ENCODE results near the gene INTS2.
"Not testable (repeated sequence)": the region's sequence is repeated elsewhere in the genome, so short reads cannot be mapped to it uniquely, and the experiment has no call there.

INTS2 gene

GRCh38 chr17:61862105-61862574, 65.6 kb downstream of the INTS2 start:
- Histone ChIP-seq H3K9ac (ENCODE audit: low read length in 5 of 5) (no peak overlapping the region), H3K27me3 (ENCODE audit: control insufficient read depth in 5 of 5, insufficient read depth in 4 of 5, low read length in 5 of 5) (no peaks in the 10 kb centered on the region), H3K27ac (ENCODE audit: low read depth, low read length) (no peak overlapping the region), H3K4me3 (ENCODE audit: low read depth in 1 of 5, low read length in 5 of 5) (no peak overlapping the region), H3K4me1 (ENCODE audit: control insufficient read depth in 5 of 5, insufficient read depth in 5 of 5, low read length in 5 of 5) (peaks cover 2 to 14% (median 12%) of the 10 kb centered on the region in 5 donors), H3K36me3 (ENCODE audit: control insufficient read depth in 5 of 5, insufficient read depth in 5 of 5, low read length in 5 of 5) (peaks cover 0 to 3% (median 0%) of the 10 kb centered on the region in 5 donors), H3K9me3 (ENCODE audit: control insufficient read depth in 5 of 5, low read length in 5 of 5) (no peaks in the 10 kb centered on the region)

GRCh38 chr17:61860397-61860796, 67.4 kb downstream of the INTS2 start:
- H3K36me3 ChIP-seq (ENCODE audit: control insufficient read depth in 5 of 5, insufficient read depth in 5 of 5, low read length in 5 of 5); H3K9me3 ChIP-seq (ENCODE audit: control insufficient read depth in 5 of 5, low read length in 5 of 5): not testable (repeated sequence)

GRCh38 chr17:61856035-61856434, 71.7 kb downstream of the INTS2 start:
- Histone ChIP-seq H3K4me1 (ENCODE audit: control insufficient read depth in 5 of 5, insufficient read depth in 5 of 5, low read length in 5 of 5) (no peaks in the 10 kb centered on the region), H3K9me3 (ENCODE audit: control insufficient read depth in 5 of 5, low read length in 5 of 5) (no peaks in the 10 kb centered on the region), H3K9ac (ENCODE audit: low read length in 5 of 5) (no peak overlapping the region), H3K4me3 (ENCODE audit: low read depth in 1 of 5, low read length in 5 of 5) (no peak overlapping the region), H3K36me3 (ENCODE audit: control insufficient read depth in 5 of 5, insufficient read depth in 5 of 5, low read length in 5 of 5) (no peaks in the 10 kb centered on the region), H3K27me3 (ENCODE audit: control insufficient read depth in 5 of 5, insufficient read depth in 4 of 5, low read length in 5 of 5) (no peaks in the 10 kb centered on the region), H3K27ac (ENCODE audit: low read depth, low read length) (no peak overlapping the region)

More at GRCh38 chr17:61860397-61860796, 67.4 kb downstream of the INTS2 start:
- H3K4me1 ChIP-seq (ENCODE audit: control insufficient read depth in 5 of 5, insufficient read depth in 5 of 5, low read length in 5 of 5) = peaks cover 2 to 14% (median 12%) of the 10 kb centered on the region in 5 donors
- not testable (repeated sequence) for H3K27ac ChIP-seq (ENCODE audit: low read depth, low read length); H3K9ac ChIP-seq (ENCODE audit: low read length in 5 of 5); H3K4me3 ChIP-seq (ENCODE audit: low read depth in 1 of 5, low read length in 5 of 5); H3K27me3 ChIP-seq (ENCODE audit: control insufficient read depth in 5 of 5, insufficient read depth in 4 of 5, low read length in 5 of 5)

- Histone ChIP-seq H3K27ac (ENCODE audit: low read depth, low read length) (no peak overlapping the region), H3K36me3 (ENCODE audit: control insufficient read depth in 5 of 5, insufficient read depth in 5 of 5, low read length in 5 of 5) (no peaks in the 10 kb centered on the region), H3K9ac (ENCODE audit: low read length in 5 of 5) (no peak overlapping the region), H3K27me3 (ENCODE audit: control insufficient read depth in 5 of 5, insufficient read depth in 4 of 5, low read length in 5 of 5) (no peaks in the 10 kb centered on the region), H3K4me3 (ENCODE audit: low read depth in 1 of 5, low read length in 5 of 5) (no peak overlapping the region), H3K4me1 (ENCODE audit: control insufficient read depth in 5 of 5, insufficient read depth in 5 of 5, low read length in 5 of 5) (no peaks in the 10 kb centered on the region), H3K9me3 (ENCODE audit: control insufficient read depth in 5 of 5, low read length in 5 of 5) (no peaks in the 10 kb centered on the region)
Observed at GRCh38 chr17:61852857-61853256, 74.9 kb downstream of the INTS2 start.

- H3K4me3 ChIP-seq (ENCODE audit: low read depth in 1 of 5, low read length in 5 of 5) = no peak overlapping the region
- no peak overlapping the region for H3K9ac ChIP-seq (ENCODE audit: low read length in 5 of 5)
- H3K27me3 ChIP-seq (ENCODE audit: control insufficient read depth in 5 of 5, insufficient read depth in 4 of 5, low read length in 5 of 5) = no peaks in the 10 kb centered on the region
- H3K27ac ChIP-seq (ENCODE audit: low read depth, low read length) = no peak overlapping the region
- H3K4me1 ChIP-seq (ENCODE audit: control insufficient read depth in 5 of 5, insufficient read depth in 5 of 5, low read length in 5 of 5) = no peaks in the 10 kb centered on the region
- H3K9me3 ChIP-seq (ENCODE audit: control insufficient read depth in 5 of 5, low read length in 5 of 5) = no peaks in the 10 kb centered on the region
- H3K36me3 ChIP-seq (ENCODE audit: control insufficient read depth in 5 of 5, insufficient read depth in 5 of 5, low read length in 5 of 5) = no peaks in the 10 kb centered on the region
Observed at GRCh38 chr17:61849674-61850073, 78.1 kb downstream of the INTS2 start.

GRCh38 chr17:61848896-61849295, 78.9 kb downstream of the INTS2 start:
- Histone ChIP-seq H3K4me1 (ENCODE audit: control insufficient read depth in 5 of 5, insufficient read depth in 5 of 5, low read length in 5 of 5) (no peaks in the 10 kb centered on the region), H3K36me3 (ENCODE audit: control insufficient read depth in 5 of 5, insufficient read depth in 5 of 5, low read length in 5 of 5) (no peaks in the 10 kb centered on the region), H3K4me3 (ENCODE audit: low read depth in 1 of 5, low read length in 5 of 5) (no peak overlapping the region), H3K9me3 (ENCODE audit: control insufficient read depth in 5 of 5, low read length in 5 of 5) (no peaks in the 10 kb centered on the region), H3K27me3 (ENCODE audit: control insufficient read depth in 5 of 5, insufficient read depth in 4 of 5, low read length in 5 of 5) (no peaks in the 10 kb centered on the region), H3K27ac (ENCODE audit: low read depth, low read length) (no peak overlapping the region), H3K9ac (ENCODE audit: low read length in 5 of 5) (no peak overlapping the region)

- Histone ChIP-seq H3K9ac (ENCODE audit: low read length in 5 of 5) (no peak overlapping the region), H3K27ac (ENCODE audit: low read depth, low read length) (no peak overlapping the region)
Observed at GRCh38 chr17:61848247-61848646, 79.5 kb downstream of the INTS2 start.

GRCh38 chr17:61847659-61848058, 80.1 kb downstream of the INTS2 start:
- no peaks in the 10 kb centered on the region for H3K9me3 ChIP-seq (ENCODE audit: control insufficient read depth in 5 of 5, low read length in 5 of 5)
- no peaks in the 10 kb centered on the region for H3K4me1 ChIP-seq (ENCODE audit: control insufficient read depth in 5 of 5, insufficient read depth in 5 of 5, low read length in 5 of 5)

More at GRCh38 chr17:61848247-61848646, 79.5 kb downstream of the INTS2 start:
- Histone ChIP-seq H3K4me3 (ENCODE audit: low read depth in 1 of 5, low read length in 5 of 5) (no peak overlapping the region), H3K4me1 (ENCODE audit: control insufficient read depth in 5 of 5, insufficient read depth in 5 of 5, low read length in 5 of 5) (no peaks in the 10 kb centered on the region), H3K36me3 (ENCODE audit: control insufficient read depth in 5 of 5, insufficient read depth in 5 of 5, low read length in 5 of 5) (no peaks in the 10 kb centered on the region), H3K27me3 (ENCODE audit: control insufficient read depth in 5 of 5, insufficient read depth in 4 of 5, low read length in 5 of 5) (no peaks in the 10 kb centered on the region), H3K9me3 (ENCODE audit: control insufficient read depth in 5 of 5, low read length in 5 of 5) (no peaks in the 10 kb centered on the region)

GRCh38 chr17:61846761-61847375, 80.9 kb downstream of the INTS2 start:
- H3K9ac ChIP-seq (ENCODE audit: low read length in 5 of 5) = no peak overlapping the region
- H3K9me3 ChIP-seq (ENCODE audit: control insufficient read depth in 5 of 5, low read length in 5 of 5) = no peaks in the 10 kb centered on the region
- H3K4me1 ChIP-seq (ENCODE audit: control insufficient read depth in 5 of 5, insufficient read depth in 5 of 5, low read length in 5 of 5) = no peaks in the 10 kb centered on the region
- no peak overlapping the region for H3K4me3 ChIP-seq (ENCODE audit: low read depth in 1 of 5, low read length in 5 of 5)
- no peaks in the 10 kb centered on the region for H3K36me3 ChIP-seq (ENCODE audit: control insufficient read depth in 5 of 5, insufficient read depth in 5 of 5, low read length in 5 of 5)
- no peaks in the 10 kb centered on the region for H3K27me3 ChIP-seq (ENCODE audit: control insufficient read depth in 5 of 5, insufficient read depth in 4 of 5, low read length in 5 of 5)
- no peak overlapping the region for H3K27ac ChIP-seq (ENCODE audit: low read depth, low read length)

More at GRCh38 chr17:61847659-61848058, 80.1 kb downstream of the INTS2 start:
- H3K9ac ChIP-seq (ENCODE audit: low read length in 5 of 5) = no peak overlapping the region
- no peaks in the 10 kb centered on the region for H3K27me3 ChIP-seq (ENCODE audit: control insufficient read depth in 5 of 5, insufficient read depth in 4 of 5, low read length in 5 of 5)
- H3K27ac ChIP-seq (ENCODE audit: low read depth, low read length) = no peak overlapping the region
- H3K36me3 ChIP-seq (ENCODE audit: control insufficient read depth in 5 of 5, insufficient read depth in 5 of 5, low read length in 5 of 5) = no peaks in the 10 kb centered on the region
- no peak overlapping the region for H3K4me3 ChIP-seq (ENCODE audit: low read depth in 1 of 5, low read length in 5 of 5)

- Histone ChIP-seq H3K9ac (ENCODE audit: low read length in 5 of 5) (no peak overlapping the region), H3K4me3 (ENCODE audit: low read depth in 1 of 5, low read length in 5 of 5) (no peak overlapping the region), H3K9me3 (ENCODE audit: control insufficient read depth in 5 of 5, low read length in 5 of 5) (no peaks in the 10 kb centered on the region), H3K27ac (ENCODE audit: low read depth, low read length) (no peak overlapping the region), H3K27me3 (ENCODE audit: control insufficient read depth in 5 of 5, insufficient read depth in 4 of 5, low read length in 5 of 5) (no peaks in the 10 kb centered on the region), H3K36me3 (ENCODE audit: control insufficient read depth in 5 of 5, insufficient read depth in 5 of 5, low read length in 5 of 5) (no peaks in the 10 kb centered on the region), H3K4me1 (ENCODE audit: control insufficient read depth in 5 of 5, insufficient read depth in 5 of 5, low read length in 5 of 5) (no peaks in the 10 kb centered on the region)
Observed at GRCh38 chr17:61846088-61846487, 81.7 kb downstream of the INTS2 start.
